Activated CD4-positive, alpha-beta T cell treated with anti-CD3 and anti-CD28 coated beads, Interleukin-10, Interleukin-2, amounts not matched to agents 100 ng/mL and 50 ng/mL, durations not matched to agents 16 hours and 8 hours (primary cell): Measurements from ENCODE around the gene CCDC17.

Source experiments
- DNase-seq: peaks from one replicate; pipeline ENCODE4 v3.0.0-alpha.2; 2020

Gene CCDC17

DNA sequence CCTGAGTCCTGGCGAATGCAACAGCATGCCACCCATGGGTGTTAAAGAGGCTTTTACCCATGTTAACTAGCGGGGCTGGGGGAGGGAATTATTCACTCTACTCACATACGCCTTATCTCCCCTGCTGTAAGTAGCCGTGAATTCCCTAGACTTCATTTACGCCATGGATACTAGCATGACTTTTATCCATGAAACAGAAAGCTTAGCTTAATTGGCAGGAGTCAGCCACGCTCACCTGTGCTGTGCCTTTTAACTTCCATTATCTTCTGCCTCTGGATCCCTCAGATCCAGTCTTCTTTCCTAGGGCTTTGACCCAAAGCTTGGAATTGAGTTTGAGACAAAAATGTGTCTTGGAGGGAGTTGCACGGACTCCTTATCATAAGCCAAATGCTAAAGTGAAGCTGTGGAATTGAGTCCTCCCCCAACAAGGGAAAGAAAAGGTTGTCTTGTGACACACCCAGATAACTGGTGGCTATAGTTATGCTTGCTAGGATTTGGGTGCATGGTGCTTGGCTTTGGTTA lies 49.7 kb downstream of the CCDC17 start:
- DNase-seq, result no peak

GRCh38 chr1:45573231-45573804 lies 50.5 kb downstream of the CCDC17 start:
- no peak for DNase-seq

DNA sequence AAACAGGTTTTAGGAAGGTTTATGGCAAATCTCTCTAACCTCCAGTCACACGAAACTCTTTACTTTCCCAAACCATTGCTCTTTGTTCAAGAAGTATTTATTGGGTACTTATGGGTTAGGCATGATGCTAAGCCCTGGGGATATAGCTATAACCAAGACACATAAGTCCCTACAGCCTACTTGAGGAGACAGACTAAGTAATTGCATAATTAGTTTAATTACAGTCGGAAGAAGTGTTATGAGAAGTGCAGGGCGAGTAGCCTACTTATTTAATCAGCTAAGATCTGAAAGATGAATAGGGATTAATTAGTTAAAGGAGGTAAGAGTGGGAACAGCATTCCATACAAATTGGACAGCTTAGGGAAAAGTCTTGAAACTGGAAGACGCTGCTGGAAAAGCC lies 53.2 kb downstream of the CCDC17 start:
- DNase-seq, result no peak
